RWPE2 (cell line): ENCODE results near the gene FOXN3.

Source experiments
- ATAC-seq: fragments of 200-7000 bp; cut with Tn5 transposase; 3 replicates; pipeline ENCODE4 v1.9.1; 2021; ENCODE audit warnings: low read depth
- DNase-seq: peaks from one replicate; pipeline ENCODE4 v3.0.0-alpha.2; 2020; ENCODE audit warnings: low spot score
- H3K27ac ChIP-seq: fragments of 450-650 bp; 2 replicates; pipeline ENCODE4 v1.5.1; 2017; ENCODE audit warnings: mild to moderate bottlenecking; ENCODE audit not compliant: poor library complexity, severe bottlenecking
- H3K27me3 ChIP-seq: fragments of 250-450 bp; sonication (Bioruptor Pico); 2 replicates; pipeline ENCODE4 v1.5.1; 2021; ENCODE audit warnings: mild to moderate bottlenecking, moderate library complexity; ENCODE audit not compliant: insufficient read depth, poor library complexity, severe bottlenecking
- H3K36me3 ChIP-seq: fragments of 250-450 bp; sonication (Bioruptor Pico); 2 replicates; pipeline ENCODE4 v1.5.1; 2020; ENCODE audit warnings: low read depth, mild to moderate bottlenecking, moderate library complexity
- H3K4me1 ChIP-seq: fragments of 250-450 bp; sonication (Bioruptor Pico); 2 replicates; pipeline ENCODE4 v1.5.1; 2021; ENCODE audit warnings: mild to moderate bottlenecking, moderate library complexity; ENCODE audit not compliant: insufficient read depth, poor library complexity, severe bottlenecking
- H3K4me3 ChIP-seq: fragments of 250-450 bp; sonication (Bioruptor Pico); 2 replicates; pipeline ENCODE4 v1.5.1; 2021; ENCODE audit warnings: mild to moderate bottlenecking, moderate library complexity; ENCODE audit not compliant: severe bottlenecking
- H3K9me3 ChIP-seq: fragments of 250-450 bp; sonication (Bioruptor Pico); 2 replicates; pipeline ENCODE4 v1.5.1; 2021; ENCODE audit warnings: mild to moderate bottlenecking, moderate library complexity; ENCODE audit not compliant: severe bottlenecking
- TF ChIP-seq, protein P1 (sequence below): fragments of 450-650 bp; IDR thresholded peaks from one replicate; pipeline ENCODE4 v1.5.1; 2017; ENCODE audit warnings: mild to moderate bottlenecking, moderate library complexity; ENCODE audit not compliant: poor library complexity, severe bottlenecking

Gene FOXN3

GRCh38 chr14:89228921-89229639 lies 188.0 kb downstream of the FOXN3 start:
- Histone ChIP-seq H3K36me3 (no peaks in the 10 kb centered on the region), H3K4me1 (no peaks in the 10 kb centered on the region), H3K4me3 (no peak overlapping the region), H3K9me3 (no peaks in the 10 kb centered on the region), H3K27me3 (no peaks in the 10 kb centered on the region), H3K27ac (no peak overlapping the region)
- TF ChIP-seq, protein P1, sequence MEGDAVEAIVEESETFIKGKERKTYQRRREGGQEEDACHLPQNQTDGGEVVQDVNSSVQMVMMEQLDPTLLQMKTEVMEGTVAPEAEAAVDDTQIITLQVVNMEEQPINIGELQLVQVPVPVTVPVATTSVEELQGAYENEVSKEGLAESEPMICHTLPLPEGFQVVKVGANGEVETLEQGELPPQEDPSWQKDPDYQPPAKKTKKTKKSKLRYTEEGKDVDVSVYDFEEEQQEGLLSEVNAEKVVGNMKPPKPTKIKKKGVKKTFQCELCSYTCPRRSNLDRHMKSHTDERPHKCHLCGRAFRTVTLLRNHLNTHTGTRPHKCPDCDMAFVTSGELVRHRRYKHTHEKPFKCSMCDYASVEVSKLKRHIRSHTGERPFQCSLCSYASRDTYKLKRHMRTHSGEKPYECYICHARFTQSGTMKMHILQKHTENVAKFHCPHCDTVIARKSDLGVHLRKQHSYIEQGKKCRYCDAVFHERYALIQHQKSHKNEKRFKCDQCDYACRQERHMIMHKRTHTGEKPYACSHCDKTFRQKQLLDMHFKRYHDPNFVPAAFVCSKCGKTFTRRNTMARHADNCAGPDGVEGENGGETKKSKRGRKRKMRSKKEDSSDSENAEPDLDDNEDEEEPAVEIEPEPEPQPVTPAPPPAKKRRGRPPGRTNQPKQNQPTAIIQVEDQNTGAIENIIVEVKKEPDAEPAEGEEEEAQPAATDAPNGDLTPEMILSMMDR = no peak
- no peak for ATAC-seq
- no peak for DNase-seq

DNA sequence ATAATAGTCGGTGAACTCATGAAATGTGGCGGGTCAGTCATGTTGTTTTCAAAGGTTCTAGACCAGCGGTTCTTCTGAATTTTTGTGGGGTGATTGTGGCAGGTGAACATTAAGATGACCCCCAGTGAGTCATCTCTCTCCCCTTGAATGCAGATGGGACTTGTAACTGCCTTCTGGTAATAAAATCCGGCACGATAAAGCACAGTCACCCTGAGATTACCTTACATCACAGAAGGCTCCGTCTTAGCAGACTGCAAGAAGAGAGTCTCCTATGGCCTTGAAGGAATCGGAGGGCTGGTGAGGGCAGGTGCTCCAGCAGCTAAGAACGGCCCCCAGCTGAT lies 189.6 kb downstream of the FOXN3 start:
- Histone ChIP-seq H3K9me3 (no peaks in the 10 kb centered on the region), H3K27me3 (no peaks in the 10 kb centered on the region), H3K4me3 (no peak overlapping the region), H3K36me3 (no peaks in the 10 kb centered on the region), H3K4me1 (no peaks in the 10 kb centered on the region), H3K27ac (no peak overlapping the region)
- TF ChIP-seq, protein P1 = no peak
- DNase-seq = no peak
- no peak for ATAC-seq

GRCh38 chr14:89226801-89227495 lies 190.1 kb downstream of the FOXN3 start:
- Histone ChIP-seq H3K27ac (no peak overlapping the region), H3K4me3 (no peak overlapping the region), H3K9me3 (no peaks in the 10 kb centered on the region), H3K27me3 (no peaks in the 10 kb centered on the region), H3K36me3 (no peaks in the 10 kb centered on the region), H3K4me1 (no peaks in the 10 kb centered on the region)
- ATAC-seq (no peak), DNase-seq (no peak)
- TF ChIP-seq, protein P1 = no peak

- H3K27me3 ChIP-seq = no peaks in the 10 kb centered on the region
- no peak overlapping the region for H3K27ac ChIP-seq
- no peaks in the 10 kb centered on the region for H3K9me3 ChIP-seq
- DNase-seq (no peak), ATAC-seq (no peak)
- no peaks in the 10 kb centered on the region for H3K36me3 ChIP-seq
- no peak overlapping the region for H3K4me3 ChIP-seq
- TF ChIP-seq, protein P1 = no peak
- no peaks in the 10 kb centered on the region for H3K4me1 ChIP-seq
Observed at GRCh38 chr14:89225607-89226006, 191.4 kb downstream of the FOXN3 start.
